GM08714 (cell line): ENCODE measurements around the gene TBC1D14.

Source experiments
- H3K4me3 ChIP-seq: fragments of 200-500 bp; sonication (Bioruptor generic); 2 replicates; pipeline ENCODE4 v1.5.1; 2014; ENCODE audit warnings: mild to moderate bottlenecking, low read length, inconsistent platforms
- ZNF274 ChIP-seq: IDR thresholded peaks from 2 replicates; pipeline ENCODE4 v1.6.1; 2012; ENCODE audit warnings: mild to moderate bottlenecking, low read depth, low read length

The TBC1D14 gene

GRCh38 chr4:6987588-6987961 is 77.9 kb downstream of the TBC1D14 start:
- TF ChIP-seq ZNF274 = no peak
- peak overlapping the region; percentile 95 for H3K4me3 ChIP-seq

DNA sequence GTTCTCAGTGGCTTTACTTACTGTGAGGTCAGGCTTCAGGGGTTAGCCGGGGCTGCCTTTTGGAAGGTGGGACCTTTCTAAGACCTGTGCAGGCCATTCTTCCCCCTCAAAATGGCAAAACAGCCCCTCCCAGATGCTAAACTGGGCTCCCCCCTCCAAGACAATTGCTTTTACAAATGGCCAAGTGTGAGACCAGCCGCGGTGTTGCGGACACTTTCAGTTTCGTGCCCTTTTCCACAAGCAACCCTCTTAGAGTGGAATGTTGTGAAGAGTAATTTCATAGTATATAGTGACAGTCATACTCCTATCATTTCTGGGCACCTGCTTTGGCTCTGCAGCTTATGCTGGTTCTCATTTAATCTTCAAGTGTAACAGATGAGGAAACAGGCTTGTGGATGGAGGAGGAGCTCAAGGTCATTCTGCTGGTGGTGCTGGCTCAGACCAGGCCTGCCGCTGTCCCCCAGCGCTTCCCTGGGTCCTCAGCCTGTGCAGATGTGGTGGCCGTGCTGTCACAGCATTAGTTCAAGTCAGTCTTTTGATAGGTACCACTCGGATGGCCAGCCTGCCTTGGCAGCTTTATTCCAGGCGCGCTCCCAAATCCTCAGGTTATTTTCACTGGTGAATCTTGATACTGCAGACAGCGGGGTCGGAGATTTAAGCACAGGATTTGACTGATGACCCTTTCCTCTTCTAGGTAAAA is 78.5 kb downstream of the TBC1D14 start:
- no peak for TF ChIP-seq ZNF274
- peak overlapping the region; percentile 95 for H3K4me3 ChIP-seq

GRCh38 chr4:6989331-6989923 is 79.8 kb downstream of the TBC1D14 start:
- H3K4me3 ChIP-seq = no peak overlapping the region
- no peak for TF ChIP-seq ZNF274

- no peak for TF ChIP-seq ZNF274
These were observed 81.0 kb downstream of the TBC1D14 start for GRCh38 chr4:6990661-6991060.

GRCh38 chr4:6991249-6991648 is 81.6 kb downstream of the TBC1D14 start:
- H3K4me3 ChIP-seq = no peak overlapping the region
- TF ChIP-seq ZNF274 = no peak

More at GRCh38 chr4:6990661-6991060, 81.0 kb downstream of the TBC1D14 start:
- no peak overlapping the region for H3K4me3 ChIP-seq

GRCh38 chr4:6991771-6992557 is 82.3 kb downstream of the TBC1D14 start:
- H3K4me3 ChIP-seq = no peak overlapping the region

DNA sequence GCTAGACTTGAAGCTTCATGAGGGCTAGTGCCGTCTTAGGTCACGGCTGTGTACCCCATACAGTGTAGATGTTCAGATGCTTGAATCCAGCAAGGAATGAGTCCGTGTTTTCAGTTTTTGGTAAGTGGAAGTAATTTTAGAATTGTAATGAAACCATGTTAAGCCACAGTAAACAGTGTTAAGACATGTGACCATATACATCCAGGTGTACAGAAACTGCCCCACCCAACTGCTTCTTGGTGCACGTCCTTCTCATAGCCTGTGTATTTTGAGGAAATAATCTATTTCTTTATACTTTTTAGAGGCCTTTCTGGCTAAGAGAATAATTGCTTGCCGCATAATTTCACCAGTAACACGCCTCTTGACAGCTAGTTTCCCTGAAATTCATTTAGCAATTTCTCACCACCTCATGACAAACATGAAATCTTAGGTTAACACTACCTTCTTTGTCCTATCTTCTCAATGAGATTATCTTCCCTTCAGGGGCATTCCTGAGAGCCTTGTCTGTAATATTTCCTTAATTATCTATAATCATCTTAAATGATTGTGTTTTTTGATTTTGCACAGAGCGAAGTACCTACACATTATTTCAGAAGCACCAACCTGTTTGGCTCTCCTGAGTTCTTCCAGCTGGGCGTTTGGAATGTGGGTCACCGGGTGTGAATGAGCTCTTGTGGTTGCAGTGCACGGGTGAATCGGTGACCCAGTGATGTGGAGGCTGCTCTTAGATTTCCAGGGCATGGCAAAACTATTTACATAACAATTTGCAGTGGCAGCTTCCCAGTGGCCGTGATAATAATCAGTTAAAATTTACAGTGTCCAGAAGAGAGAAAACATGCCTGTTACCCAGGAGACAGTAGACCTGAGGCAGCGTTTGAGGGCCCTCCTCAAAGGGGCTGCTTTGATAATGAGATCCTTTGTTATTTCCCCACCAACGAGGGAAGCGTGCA is 83.4 kb downstream of the TBC1D14 start:
- no peak overlapping the region for H3K4me3 ChIP-seq
- TF ChIP-seq ZNF274 = no peak

More at GRCh38 chr4:6991771-6992557, 82.3 kb downstream of the TBC1D14 start:
- no peak for TF ChIP-seq ZNF274

DNA sequence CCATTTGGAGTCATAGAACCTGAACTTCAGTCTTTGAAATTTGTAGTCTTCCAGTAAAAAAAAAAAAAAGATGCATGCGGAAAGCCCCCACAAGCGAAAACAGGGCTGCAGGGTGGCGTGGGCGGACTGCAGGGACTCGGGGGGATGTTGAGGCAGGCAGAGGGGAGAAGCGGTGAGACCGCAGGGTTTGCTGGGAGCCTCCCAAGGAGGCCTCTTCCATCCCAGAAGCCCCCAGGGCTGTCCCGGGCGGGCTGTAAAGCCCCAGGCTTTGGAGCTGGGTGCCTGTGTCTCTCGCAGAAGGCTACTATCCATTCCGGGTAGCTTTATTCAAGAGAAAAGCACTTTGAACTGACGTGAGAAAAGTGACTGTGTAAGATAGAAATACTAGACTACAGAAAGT is 86.9 kb downstream of the TBC1D14 start:
- no peak for TF ChIP-seq ZNF274
- H3K4me3 ChIP-seq = no peak overlapping the region

- no peak for TF ChIP-seq ZNF274
- no peak overlapping the region for H3K4me3 ChIP-seq
These were observed 89.8 kb downstream of the TBC1D14 start for GRCh38 chr4:6999172-7000086.

DNA sequence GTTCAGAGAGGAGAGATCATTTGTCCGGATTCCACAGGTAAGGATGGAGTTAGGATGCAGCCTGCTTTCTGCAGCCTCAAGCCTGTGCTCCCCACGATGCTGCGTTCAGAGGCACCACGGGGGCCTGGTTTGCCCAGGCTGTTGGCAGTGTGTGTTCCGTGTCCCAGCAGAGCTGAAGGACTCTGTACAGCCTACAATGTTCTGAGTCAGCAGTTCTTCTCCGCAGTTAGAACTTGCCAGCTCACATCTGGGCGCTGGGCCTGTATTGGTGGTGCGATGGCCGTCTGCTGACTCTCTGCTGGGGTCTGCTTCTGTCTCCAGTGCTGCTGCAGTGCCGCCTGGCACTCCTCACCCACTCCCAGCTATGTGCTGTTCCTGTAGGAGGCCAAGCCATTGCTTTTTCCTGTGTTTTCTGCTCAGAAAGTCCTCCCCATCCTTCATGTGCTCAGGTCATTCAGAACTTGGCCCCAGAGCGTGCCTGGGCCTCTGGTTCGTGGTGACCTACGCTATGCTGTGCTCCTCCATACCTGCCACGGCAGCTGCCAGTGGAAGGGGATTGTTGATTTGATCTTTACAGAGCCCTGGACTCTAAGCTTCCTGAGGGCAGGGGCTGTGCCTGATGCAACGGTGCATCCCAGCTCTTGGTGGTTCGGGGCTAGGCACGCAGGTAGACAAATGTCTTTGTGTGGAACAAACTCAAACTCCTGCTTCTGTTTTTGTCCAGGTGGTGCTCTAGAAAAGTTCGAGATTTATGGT is 91.0 kb downstream of the TBC1D14 start:
- H3K4me3 ChIP-seq = no peak overlapping the region
- TF ChIP-seq ZNF274 = no peak

DNA sequence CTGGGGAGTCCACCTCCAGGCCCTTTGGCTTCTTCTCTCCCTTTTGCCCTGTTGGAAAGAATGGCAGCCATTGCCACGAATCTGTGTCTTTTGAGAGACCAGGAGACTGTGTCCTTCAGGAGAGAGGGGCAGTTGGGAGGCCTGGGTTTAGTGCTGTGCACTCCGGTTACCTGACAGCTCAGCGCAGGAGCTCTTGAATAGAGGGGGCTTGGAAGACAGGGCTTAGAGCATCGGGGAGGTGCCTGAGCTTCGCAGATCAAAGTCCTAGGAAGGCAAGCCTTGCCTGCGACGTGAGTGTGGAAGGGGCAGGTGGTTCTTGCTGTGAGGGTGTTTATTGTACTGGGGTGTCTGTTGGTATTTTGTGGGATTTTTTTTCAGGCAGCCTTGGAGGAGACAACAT is 91.6 kb downstream of the TBC1D14 start:
- H3K4me3 ChIP-seq = no peak overlapping the region
- TF ChIP-seq ZNF274 = no peak

DNA sequence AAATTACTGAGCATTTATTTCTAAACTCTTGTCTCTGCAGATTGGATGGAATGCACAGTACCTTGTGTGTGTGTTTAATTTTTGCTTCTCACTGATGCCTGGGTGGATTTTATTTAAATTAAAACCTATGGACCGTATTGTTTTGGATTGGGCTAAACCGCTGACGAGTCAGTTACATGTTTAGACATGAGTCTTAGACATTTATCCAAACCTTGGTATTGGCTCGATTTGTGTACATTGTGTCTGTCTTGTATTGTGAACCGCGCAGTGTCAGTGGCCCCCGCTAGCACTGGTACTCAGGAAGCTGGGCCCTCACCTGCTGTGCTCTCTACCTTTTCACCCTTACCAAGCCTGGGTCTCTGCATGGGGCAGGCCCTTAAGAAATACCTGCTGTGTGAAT is 92.7 kb downstream of the TBC1D14 start:
- no peak overlapping the region for H3K4me3 ChIP-seq
- no peak for TF ChIP-seq ZNF274

DNA sequence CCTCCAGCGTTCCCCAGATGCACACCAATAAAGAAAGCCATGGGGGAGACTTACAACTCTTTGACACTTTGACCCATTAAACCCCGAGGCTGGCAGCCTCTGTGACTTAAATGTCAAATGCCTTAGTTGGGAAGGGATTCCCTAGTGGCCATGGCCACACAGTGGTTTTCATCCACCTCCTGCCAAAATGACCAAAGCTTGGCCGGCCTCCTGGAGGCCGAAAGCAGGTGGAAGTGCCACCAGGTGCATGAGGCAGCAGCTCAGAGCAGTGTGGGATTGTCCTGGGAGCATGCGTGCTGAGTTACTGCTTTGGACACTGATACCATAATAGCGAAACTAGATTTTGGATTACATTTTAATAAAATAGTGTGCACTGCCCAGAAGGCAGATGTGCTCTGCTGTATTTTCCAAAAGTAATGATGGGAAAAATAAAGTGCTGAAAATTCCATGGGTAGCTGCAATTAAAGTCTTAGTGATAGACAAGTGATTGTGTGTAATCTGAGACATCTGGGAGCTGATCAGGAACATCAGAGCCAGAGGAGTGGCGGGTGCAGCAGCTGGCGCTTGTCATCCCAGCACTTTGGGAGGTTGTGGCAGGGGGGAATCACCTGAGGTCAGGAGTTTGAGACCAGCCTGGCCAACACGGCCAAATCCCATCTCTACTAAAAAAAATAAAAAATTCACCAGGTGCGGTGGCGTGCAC is 93.7 kb downstream of the TBC1D14 start:
- TF ChIP-seq ZNF274 = no peak
- H3K4me3 ChIP-seq = no peak overlapping the region
